CD14-positive monocyte (primary cell): ENCODE results near the gene CCNY. TPM values are rescaled to one million over a fixed set of nuclear protein-coding genes. Genes with fewer than 3 reads are reported as not detected.

Source experiments
- DNase-seq, 3 donors: peaks; one replicate each; pipeline ENCODE4 v3.0.0-alpha.2; 2011 to 2022
- H2AFZ ChIP-seq: 2 replicates; pipeline ENCODE4 v1.6.0; 2012; ENCODE audit warnings: mild to moderate bottlenecking, low read depth, low read length, inconsistent platforms; ENCODE audit not compliant: insufficient read depth, poor library complexity, severe bottlenecking
- H3K27ac ChIP-seq, 2 donors: 1 replicate in 1 of 2; 2 replicates in 1 of 2; pipeline ENCODE4 v1.5.1; 2012 to 2013; ENCODE audit warnings: low read length in 2 of 2, control low read depth in 1 of 2, inconsistent platforms in 1 of 2, low read depth in 1 of 2, mild to moderate bottlenecking in 1 of 2
- H3K27me3 ChIP-seq, 2 donors: one replicate each; pipeline versions ENCODE4 v1.6.0 to v1.6.1; 2011 to 2013; ENCODE audit warnings: low read length in 2 of 2; ENCODE audit not compliant: control insufficient read depth in 2 of 2, insufficient read depth in 2 of 2
- H3K36me3 ChIP-seq, 2 donors: replicated peaks in 1 of 2; 1 replicate in 1 of 2; 2 replicates in 1 of 2; pipeline versions ENCODE4 v1.5.1 to v1.6.1; 2012 to 2013; ENCODE audit warnings: low read length in 2 of 2, control low read depth in 1 of 2, inconsistent platforms in 1 of 2, mild to moderate bottlenecking in 1 of 2; ENCODE audit not compliant: insufficient read depth in 2 of 2, control insufficient read depth in 1 of 2
- H3K4me1 ChIP-seq, 2 donors: 1 replicate in 1 of 2; 2 replicates in 1 of 2; pipeline versions ENCODE4 v1.5.1 to v1.6.1; 2012 to 2013; ENCODE audit warnings: low read length in 2 of 2, control low read depth in 1 of 2, inconsistent platforms in 1 of 2, mild to moderate bottlenecking in 1 of 2, moderate library complexity in 1 of 2; ENCODE audit not compliant: insufficient read depth in 2 of 2, control insufficient read depth in 1 of 2
- H3K4me2 ChIP-seq: replicated peaks from 2 replicates; pipeline ENCODE3; 2012; ENCODE audit warnings: low read length, moderate library complexity, mild to moderate bottlenecking; ENCODE audit not compliant: poor library complexity, severe bottlenecking; ENCODE audit errors: extremely low read depth
- H3K4me3 ChIP-seq, 3 experiments: fragments of 200-600 bp in 1 of 3; sonication (generic) in 1 of 3; replicated peaks in 1 of 3; 1 replicate in 2 of 3; 2 replicates in 1 of 3; pipeline ENCODE4 v1.5.1; 2011 to 2013; ENCODE audit warnings: low read length in 3 of 3, mild to moderate bottlenecking in 3 of 3, control low read depth in 2 of 3, low read depth in 2 of 3, inconsistent platforms in 1 of 3, moderate library complexity in 1 of 3
- H3K79me2 ChIP-seq: 2 replicates; pipeline ENCODE4 v1.6.0; 2012; ENCODE audit warnings: mild to moderate bottlenecking, control low read depth, inconsistent platforms, low read length, moderate library complexity; ENCODE audit not compliant: insufficient read depth
- H3K9ac ChIP-seq: 2 replicates; pipeline ENCODE4 v1.6.0; 2017; ENCODE audit warnings: low read length, mild to moderate bottlenecking; ENCODE audit not compliant: insufficient read depth, poor library complexity, severe bottlenecking
- H3K9me3 ChIP-seq, 2 donors: replicated peaks in 1 of 2; 1 replicate in 1 of 2; 2 replicates in 1 of 2; pipeline versions ENCODE4 v1.5.1 to v1.6.1; 2012 to 2013; ENCODE audit warnings: low read length in 2 of 2, control low read depth in 1 of 2; ENCODE audit not compliant: control insufficient read depth in 1 of 2, insufficient read depth in 1 of 2
- H4K20me1 ChIP-seq: 2 replicates; pipeline ENCODE4 v1.6.0; 2012; ENCODE audit warnings: mild to moderate bottlenecking, low read length, control low read depth, moderate library complexity; ENCODE audit not compliant: insufficient read depth
- H3K27ac Mint-ChIP-seq, 7 donors: one replicate each; pipeline ENCODE4 v1.8.0; 2020; ENCODE audit warnings: mild to moderate bottlenecking in 7 of 7, mixed read lengths in 7 of 7, moderate library complexity in 6 of 7, inconsistent platforms in 2 of 7
- H3K27me3 Mint-ChIP-seq, 3 donors: one replicate each; pipeline ENCODE4 v1.8.0; 2021 to 2022; ENCODE audit warnings: low read depth in 3 of 3, mild to moderate bottlenecking in 3 of 3, mixed read lengths in 3 of 3, moderate library complexity in 3 of 3, inconsistent platforms in 1 of 3
- H3K36me3 Mint-ChIP-seq, 2 donors: one replicate each; pipeline ENCODE4 v1.8.0; 2020; ENCODE audit warnings: mixed read lengths in 2 of 2, inconsistent platforms in 1 of 2, mild to moderate bottlenecking in 1 of 2
- H3K4me1 Mint-ChIP-seq: one replicate; pipeline ENCODE4 v1.8.0; 2020; ENCODE audit warnings: mild to moderate bottlenecking, mixed read lengths
- H3K4me3 Mint-ChIP-seq, 2 donors: one replicate each; pipeline ENCODE4 v1.8.0; 2020; ENCODE audit warnings: mild to moderate bottlenecking in 2 of 2, mixed read lengths in 2 of 2, moderate library complexity in 1 of 2
- H3K9me3 Mint-ChIP-seq, 7 donors: one replicate each; pipeline ENCODE4 v1.8.0; 2020 to 2022; ENCODE audit warnings: mixed read lengths in 7 of 7, mild to moderate bottlenecking in 6 of 7, moderate library complexity in 6 of 7, inconsistent platforms in 2 of 7
- CTCF ChIP-seq: fragments of 200-600 bp; IDR thresholded peaks from one replicate; pipeline ENCODE4 v1.8.0; 2022; ENCODE audit warnings: antibody characterized with exemption, mild to moderate bottlenecking
- WGBS: methylation state at CpG from one replicate; pipeline ENCODE4 v1.1.5; 2013; ENCODE audit warnings: missing lambda C conversion rate; ENCODE audit not compliant: insufficient coverage; 5-methylcytosine and 5-hydroxymethylcytosine counted together
- intact Hi-C, 2 donors: fragments of 100-400 bp; cut with micrococcal nuclease; formaldehyde crosslinking; loops; one replicate each; pipeline versions ENCODE4 v1.15.0 to v1.15.1; 2023
- polyA plus RNA-seq, 3 donors: library from polyadenylated mRNA; depleted of rRNA in 1 of 3; unstranded in 2 of 3; stranded (reverse) in 1 of 3; fragments of 300-500 nt in 2 of 3; fragments of >200 nt in 1 of 3; fragmentation: Illumina TruSeq in 2 of 3; gene quantifications; 1 replicate in 2 of 3; 2 replicates in 1 of 3; pipeline ENCODE4 v1.2.3, GENCODE V29; 2012 to 2021

CCNY gene
- polyA plus RNA-seq, 3 donors: 39.9 to 116 (median 64.8) TPM

DNA sequence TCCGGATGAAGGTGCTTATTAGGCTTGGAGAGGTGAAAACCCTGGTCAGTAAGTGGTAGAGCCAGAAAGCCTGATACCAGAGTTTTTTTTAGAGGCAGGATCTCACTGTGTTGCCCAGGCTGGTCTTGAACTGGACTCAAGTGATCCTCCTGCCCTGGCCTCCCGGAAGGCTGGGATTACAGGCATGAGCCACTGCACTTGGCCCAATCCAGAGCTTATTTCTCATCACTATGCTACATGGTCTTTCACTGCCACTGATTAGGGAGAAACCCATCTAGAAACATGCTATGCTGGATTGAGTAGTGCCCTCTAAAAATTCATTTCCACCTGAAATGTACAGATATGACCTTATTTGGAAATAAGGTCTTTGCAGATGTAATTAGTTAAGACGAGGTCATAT, 240.4 kb downstream of the CCNY start:
- Histone ChIP-seq H3K4me3 (no peak overlapping the region), H3K79me2 (no peaks in the 10 kb centered on the region), H4K20me1 (peaks cover 4% of the 10 kb centered on the region), H3K9me3 (no peaks in the 10 kb centered on the region), H3K36me3 (peaks cover 23 to 39% of the 10 kb centered on the region in 2 donors), H3K4me2 (no peak overlapping the region), H3K9ac (no peak overlapping the region), H3K27ac (no peak overlapping the region), H3K4me1 (no peaks in the 10 kb centered on the region), H3K27me3 (no peaks in the 10 kb centered on the region), H2AFZ (no peak overlapping the region)
- peaks cover 29 to 38% of the 10 kb centered on the region in 2 donors for H3K36me3 Mint-ChIP-seq
- no peak overlapping the region for H3K4me3 Mint-ChIP-seq
- H3K27ac Mint-ChIP-seq: no peak overlapping the region
- TF ChIP-seq CTCF: no peak
- peaks cover 2 to 6% (median 3%) of the 10 kb centered on the region in 3 donors for H3K27me3 Mint-ChIP-seq
- 100% methylated on average over 2 of the region's 3 CpGs for WGBS
- no peak for DNase-seq
- intact Hi-C loops: no loop called here
- peaks cover 0 to 6% (median 0%) of the 10 kb centered on the region in 7 donors for H3K9me3 Mint-ChIP-seq
- H3K4me1 Mint-ChIP-seq: no peaks in the 10 kb centered on the region

DNA sequence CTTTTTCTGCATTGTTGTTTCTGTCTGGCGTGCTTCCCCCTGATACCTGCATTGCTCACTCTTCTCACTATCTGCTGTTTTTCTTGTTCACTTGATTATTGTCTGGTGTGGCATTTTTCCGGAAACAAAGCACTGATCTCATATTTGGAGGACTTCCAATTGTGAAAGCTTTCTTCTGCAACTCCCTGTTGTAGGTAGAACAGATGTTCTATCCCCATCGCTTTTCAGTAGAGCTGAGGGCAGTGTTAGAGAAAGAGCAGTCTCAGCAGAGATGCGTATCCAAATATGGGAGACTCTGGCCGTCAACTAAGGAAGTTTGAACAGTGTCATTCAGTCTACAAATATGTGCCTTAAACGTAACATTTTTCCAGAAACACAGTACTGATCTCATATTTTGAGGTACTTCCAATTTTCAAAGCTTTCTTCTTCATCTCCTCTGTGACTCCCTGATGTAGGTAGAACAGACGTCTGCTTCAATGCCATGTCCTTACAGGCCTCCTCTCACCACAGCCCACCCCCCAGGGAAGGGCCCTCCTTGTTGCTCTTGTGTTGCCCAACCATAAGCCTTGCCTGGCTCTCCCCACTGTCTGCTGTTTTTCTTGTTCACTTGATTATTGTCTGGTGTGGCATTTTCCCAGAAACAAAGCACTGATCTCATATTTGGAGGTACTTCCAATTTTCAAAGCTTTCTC, 241.8 kb downstream of the CCNY start:
- intact Hi-C loops: no loop called here
- peaks cover 2 to 6% (median 3%) of the 10 kb centered on the region in 3 donors for H3K27me3 Mint-ChIP-seq
- Histone ChIP-seq H3K9me3 (no peaks in the 10 kb centered on the region), H3K27ac (no peak overlapping the region), H3K4me3 (no peak overlapping the region), H3K4me1 (no peaks in the 10 kb centered on the region), H3K79me2 (no peaks in the 10 kb centered on the region), H2AFZ (no peak overlapping the region), H4K20me1 (peaks cover 4% of the 10 kb centered on the region), H3K27me3 (no peaks in the 10 kb centered on the region), H3K9ac (no peak overlapping the region), H3K36me3 (peaks cover 15 to 28% of the 10 kb centered on the region in 2 donors), H3K4me2 (no peak overlapping the region)
- no peaks in the 10 kb centered on the region for H3K4me1 Mint-ChIP-seq
- H3K9me3 Mint-ChIP-seq: peaks cover 0 to 6% (median 0%) of the 10 kb centered on the region in 7 donors
- WGBS: 84% methylated on average over 4 of the region's 7 CpGs
- H3K27ac Mint-ChIP-seq: no peak overlapping the region
- peaks cover 21 to 24% of the 10 kb centered on the region in 2 donors for H3K36me3 Mint-ChIP-seq
- no peak for DNase-seq
- TF ChIP-seq CTCF: no peak
- no peak overlapping the region for H3K4me3 Mint-ChIP-seq
